ENCODE results near the gene HOXA9.

Gene HOXA9

GRCh38 chr7:27179503-27180430, 14.4 kb upstream of the HOXA9 start:
- peak; percentile 82 for DNase-seq (ENCODE audit: low spot score)
- in situ Hi-C loops (cut with MboI; ENCODE audit: low pct_unique_long_range_greater_than_20kb, low sequenced_read_pairs, unreplicated experiment), result no loop called here
- TF ChIP-seq, protein P1, sequence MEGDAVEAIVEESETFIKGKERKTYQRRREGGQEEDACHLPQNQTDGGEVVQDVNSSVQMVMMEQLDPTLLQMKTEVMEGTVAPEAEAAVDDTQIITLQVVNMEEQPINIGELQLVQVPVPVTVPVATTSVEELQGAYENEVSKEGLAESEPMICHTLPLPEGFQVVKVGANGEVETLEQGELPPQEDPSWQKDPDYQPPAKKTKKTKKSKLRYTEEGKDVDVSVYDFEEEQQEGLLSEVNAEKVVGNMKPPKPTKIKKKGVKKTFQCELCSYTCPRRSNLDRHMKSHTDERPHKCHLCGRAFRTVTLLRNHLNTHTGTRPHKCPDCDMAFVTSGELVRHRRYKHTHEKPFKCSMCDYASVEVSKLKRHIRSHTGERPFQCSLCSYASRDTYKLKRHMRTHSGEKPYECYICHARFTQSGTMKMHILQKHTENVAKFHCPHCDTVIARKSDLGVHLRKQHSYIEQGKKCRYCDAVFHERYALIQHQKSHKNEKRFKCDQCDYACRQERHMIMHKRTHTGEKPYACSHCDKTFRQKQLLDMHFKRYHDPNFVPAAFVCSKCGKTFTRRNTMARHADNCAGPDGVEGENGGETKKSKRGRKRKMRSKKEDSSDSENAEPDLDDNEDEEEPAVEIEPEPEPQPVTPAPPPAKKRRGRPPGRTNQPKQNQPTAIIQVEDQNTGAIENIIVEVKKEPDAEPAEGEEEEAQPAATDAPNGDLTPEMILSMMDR (IDR thresholded peaks at IDR 0.05; ENCODE audit: extremely low read depth, insufficient read depth, missing control alignments), result peak; percentile 71

DNA sequence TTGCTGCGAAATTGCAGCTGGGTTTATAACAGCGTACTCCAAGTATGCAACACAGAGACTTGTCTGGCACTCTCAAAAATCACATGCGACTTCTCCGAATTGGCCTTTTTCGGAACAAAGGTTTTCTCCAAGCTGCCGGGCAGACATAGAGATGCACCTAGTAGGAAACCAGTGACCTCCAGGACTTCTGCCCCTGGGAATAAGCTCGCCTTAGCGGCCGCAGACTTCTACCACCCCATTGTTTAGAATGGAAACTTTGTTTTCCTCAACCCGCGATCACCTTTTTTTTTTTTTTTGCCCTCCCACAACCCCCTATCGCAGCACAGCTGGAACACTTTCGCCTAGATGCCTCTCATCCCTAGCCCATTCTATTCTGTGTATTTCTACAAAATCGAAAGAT, 13.7 kb upstream of the HOXA9 start:
- in situ Hi-C loops (cut with MboI; ENCODE audit: low pct_unique_long_range_greater_than_20kb, low sequenced_read_pairs, unreplicated experiment), result no loop called here
- TF ChIP-seq, protein P1 (IDR thresholded peaks at IDR 0.05; ENCODE audit: extremely low read depth, insufficient read depth, missing control alignments), result no peak
- DNase-seq (ENCODE audit: low spot score), result no peak

- in situ Hi-C loops (cut with MboI; ENCODE audit: low pct_unique_long_range_greater_than_20kb, low sequenced_read_pairs, unreplicated experiment), result no loop called here
- no peak for DNase-seq (ENCODE audit: low spot score)
- TF ChIP-seq, protein P1 (IDR thresholded peaks at IDR 0.05; ENCODE audit: extremely low read depth, insufficient read depth, missing control alignments), result no peak
These were observed 13.0 kb upstream of the HOXA9 start for GRCh38 chr7:27178366-27178765.

DNA sequence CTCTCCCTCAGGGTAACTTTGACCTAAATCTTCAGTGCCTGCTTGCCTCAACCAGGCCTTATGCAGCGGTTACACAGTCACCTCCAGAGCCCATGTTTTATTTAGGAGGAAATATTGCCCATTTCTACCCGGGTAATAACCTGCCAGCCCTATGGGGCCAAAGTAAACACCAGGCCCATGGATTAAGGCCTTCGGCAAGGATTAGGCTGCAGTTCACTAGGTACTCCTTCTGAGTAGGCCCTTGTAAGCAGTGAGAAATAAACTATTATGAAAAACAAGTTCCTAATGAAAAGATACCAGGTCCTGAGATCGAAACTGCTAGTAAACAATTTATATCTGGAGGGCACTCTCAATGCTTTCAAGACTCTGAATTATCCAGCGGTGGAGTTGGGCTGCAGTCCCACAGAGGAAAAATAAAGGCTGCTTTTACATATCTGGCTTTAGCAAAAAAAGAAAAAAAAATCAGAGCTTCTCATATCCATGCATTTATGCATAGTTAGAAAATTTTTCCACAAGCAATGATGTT, 12.5 kb upstream of the HOXA9 start:
- DNase-seq (ENCODE audit: low spot score), result no peak
- in situ Hi-C loops (cut with MboI; ENCODE audit: low pct_unique_long_range_greater_than_20kb, low sequenced_read_pairs, unreplicated experiment), result no loop called here
- TF ChIP-seq, protein P1 (IDR thresholded peaks at IDR 0.05; ENCODE audit: extremely low read depth, insufficient read depth, missing control alignments), result no peak

GRCh38 chr7:27176962-27177794, 11.8 kb upstream of the HOXA9 start:
- DNase-seq (ENCODE audit: low spot score), result no peak
- in situ Hi-C loops (cut with MboI; ENCODE audit: low pct_unique_long_range_greater_than_20kb, low sequenced_read_pairs, unreplicated experiment), result no loop called here
- TF ChIP-seq, protein P1 (IDR thresholded peaks at IDR 0.05; ENCODE audit: extremely low read depth, insufficient read depth, missing control alignments), result no peak

DNA sequence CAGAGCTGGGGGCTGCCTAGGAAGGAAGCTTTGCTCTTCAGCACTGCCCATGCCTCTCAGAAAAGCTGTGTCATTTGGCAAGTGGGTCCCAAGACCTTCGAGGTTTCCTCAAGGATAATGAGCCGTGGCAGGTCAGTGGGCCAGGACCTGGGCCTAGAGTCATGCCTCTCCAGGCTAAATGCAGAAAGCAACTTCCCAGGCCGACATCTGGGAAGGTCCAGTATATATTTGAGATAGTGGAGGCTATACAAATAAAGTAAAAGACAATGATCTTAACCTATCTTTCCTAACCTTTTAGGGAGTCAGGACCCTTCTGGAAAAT, 11.1 kb upstream of the HOXA9 start:
- TF ChIP-seq, protein P1 (IDR thresholded peaks at IDR 0.05; ENCODE audit: extremely low read depth, insufficient read depth, missing control alignments), result no peak
- in situ Hi-C loops (cut with MboI; ENCODE audit: low pct_unique_long_range_greater_than_20kb, low sequenced_read_pairs, unreplicated experiment), result no loop called here
- no peak for DNase-seq (ENCODE audit: low spot score)
